ENCODE results near the gene COL4A6.
A peak's percentile ranks its signal among the peaks of the same experiment; 100 is the strongest.

COL4A6 gene

DNA sequence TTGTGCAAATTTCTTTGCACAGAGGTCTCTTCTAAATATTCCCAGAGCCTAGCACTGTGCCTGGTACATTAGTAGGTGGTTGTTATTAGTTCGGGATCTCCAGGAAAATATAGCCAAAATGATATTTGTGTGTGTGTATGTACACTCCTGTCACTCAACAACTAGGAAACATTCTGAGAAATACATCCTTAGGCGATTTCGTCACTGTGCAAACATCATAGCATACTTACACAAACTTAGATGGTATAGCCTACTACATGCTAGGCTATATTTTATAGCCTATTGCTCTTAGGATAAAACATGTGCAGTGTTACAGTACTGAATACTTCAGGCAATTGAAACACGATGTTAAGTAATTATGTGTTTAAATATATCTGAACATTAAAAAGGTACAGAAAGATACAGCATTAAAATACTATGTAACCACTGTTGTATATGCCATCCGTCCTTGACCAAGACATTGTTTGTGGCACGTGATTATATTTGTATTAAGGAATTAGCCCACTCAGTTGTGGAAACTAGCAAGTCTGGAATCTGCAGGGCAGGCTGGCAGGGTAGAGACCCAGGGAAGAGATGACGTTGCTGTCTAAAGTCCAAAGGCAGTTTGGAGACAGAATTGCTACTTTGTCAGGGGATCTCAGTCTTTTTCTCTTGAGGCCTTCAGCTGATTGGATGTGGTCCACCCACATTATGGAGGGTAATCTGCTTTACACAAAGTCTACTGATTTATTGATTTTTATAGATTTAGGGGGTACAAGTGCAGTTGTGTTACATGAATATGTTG is 106.9 kb downstream of the COL4A6 start:
- no peak for DNase-seq (ENCODE audit: low read depth)

DNA sequence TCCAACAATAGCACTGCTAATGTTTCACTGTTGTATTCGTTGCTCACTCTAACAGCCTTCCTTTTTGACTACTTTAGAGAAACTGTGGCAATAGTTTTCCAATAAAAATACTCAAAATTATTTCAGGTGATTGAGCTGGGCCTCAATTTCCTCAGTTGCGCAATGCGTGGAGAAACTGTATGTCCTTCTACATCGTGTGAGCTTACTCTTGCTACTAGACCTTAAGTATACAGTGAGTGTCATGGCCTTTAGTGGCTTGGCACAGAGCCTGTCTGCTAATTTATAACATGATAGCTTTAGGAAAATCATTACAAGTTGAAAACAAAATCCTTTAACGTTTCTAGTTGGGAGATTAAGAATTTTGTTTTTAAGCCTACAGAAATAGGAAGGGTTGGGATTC is 114.5 kb downstream of the COL4A6 start:
- no peak for DNase-seq (ENCODE audit: low read depth)

DNA sequence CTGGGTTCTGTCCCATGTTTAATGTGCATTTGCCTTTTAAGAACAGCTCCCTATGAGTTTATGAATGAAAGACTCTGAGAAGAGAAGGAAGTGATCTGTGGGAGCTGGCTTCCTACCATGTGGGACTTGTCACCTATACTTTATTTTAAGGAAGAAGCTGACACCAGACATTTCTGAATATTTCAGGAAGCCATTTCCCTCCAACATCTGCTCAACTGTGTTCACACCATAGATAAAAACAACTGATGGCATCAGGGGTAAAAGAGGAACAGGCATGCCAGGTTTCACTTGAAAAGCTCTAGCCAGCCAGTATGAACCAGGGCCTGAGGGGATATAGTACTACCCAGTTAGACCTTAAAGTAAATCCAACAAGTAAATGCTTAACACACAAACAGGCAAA is 116.0 kb downstream of the COL4A6 start:
- DNase-seq (ENCODE audit: low read depth) = no peak

DNA sequence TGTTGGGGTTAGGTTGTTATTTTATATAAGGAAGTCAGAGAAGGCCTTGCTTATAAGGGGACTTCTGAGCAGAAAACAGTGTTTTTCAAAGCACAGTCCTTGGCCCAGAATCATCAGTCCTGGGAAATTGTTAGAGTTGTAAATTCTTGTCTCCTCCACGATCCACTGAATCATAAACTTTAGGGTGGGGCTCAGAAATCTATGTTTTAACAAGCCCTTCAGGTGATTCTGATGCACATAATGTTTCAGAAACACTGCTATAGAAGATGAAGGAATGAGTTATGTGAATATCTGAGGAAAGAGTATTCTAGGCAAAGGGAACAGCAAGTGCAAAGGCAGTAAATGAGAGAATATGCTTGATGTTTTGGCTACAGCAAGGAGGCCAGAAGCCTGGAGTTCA is 121.8 kb downstream of the COL4A6 start:
- no peak for DNase-seq (ENCODE audit: low read depth)

DNA sequence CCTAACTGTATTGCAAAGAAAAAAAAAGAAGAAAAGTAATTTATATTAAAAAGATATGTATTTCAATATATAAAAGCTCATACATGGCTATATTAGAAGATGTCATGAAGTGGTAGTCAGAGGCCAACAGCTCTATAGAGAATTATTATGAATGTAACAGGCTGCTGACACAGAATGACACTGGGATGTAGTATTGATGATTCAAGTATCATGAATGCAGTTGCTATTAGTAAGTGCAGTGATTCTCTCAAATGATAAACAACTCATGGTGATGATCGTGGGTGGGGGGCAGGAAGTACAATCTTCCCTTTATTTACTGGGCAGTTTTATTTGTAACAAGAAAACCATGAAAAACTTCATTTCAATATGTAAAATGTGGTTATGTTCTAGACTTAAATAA is 124.6 kb downstream of the COL4A6 start:
- DNase-seq (ENCODE audit: low read depth) = no peak

DNA sequence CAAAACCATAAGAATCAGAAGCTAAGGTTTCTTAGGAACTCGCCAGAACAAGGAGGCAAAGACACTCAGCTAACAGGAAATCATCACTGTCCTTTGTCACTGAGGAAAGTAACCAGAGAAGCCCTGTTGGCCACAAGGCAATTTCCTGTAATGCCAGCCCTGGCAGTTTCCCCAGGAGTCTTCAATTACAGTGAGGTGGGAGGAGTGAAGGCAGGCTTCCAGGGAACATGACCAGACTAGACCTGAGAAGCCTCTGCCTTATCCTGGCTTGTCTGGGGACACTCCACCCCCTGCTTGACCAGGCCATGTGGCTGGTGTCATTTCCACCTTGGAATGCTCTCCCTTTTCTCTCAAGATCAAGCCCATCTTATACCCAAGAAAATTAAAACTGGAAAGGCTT is 125.3 kb downstream of the COL4A6 start:
- DNase-seq (ENCODE audit: low read depth) = peak; percentile 3

DNA sequence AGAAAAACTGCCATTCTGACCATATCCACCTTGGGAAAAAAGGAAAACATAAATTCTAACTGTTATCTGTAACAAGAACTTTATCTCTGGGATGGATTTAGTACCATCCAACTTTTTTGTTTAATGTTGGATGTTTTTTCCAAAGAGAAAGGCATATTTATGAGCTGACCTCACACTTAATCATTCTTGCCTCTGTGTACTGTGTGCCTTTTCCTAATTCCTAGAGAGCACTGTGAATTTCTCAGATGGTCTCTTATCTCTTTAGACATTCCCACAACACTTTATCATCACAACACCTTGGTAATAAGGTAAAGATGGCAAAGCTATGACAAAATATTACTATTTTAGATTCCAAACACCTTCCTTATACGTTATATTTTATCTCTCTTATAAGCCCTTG is 126.2 kb downstream of the COL4A6 start:
- no peak for DNase-seq (ENCODE audit: low read depth)

- no peak for DNase-seq (ENCODE audit: low read depth)
Measured at GRCh38 chrX:108310506-108310905, 127.7 kb downstream of the COL4A6 start.

DNA sequence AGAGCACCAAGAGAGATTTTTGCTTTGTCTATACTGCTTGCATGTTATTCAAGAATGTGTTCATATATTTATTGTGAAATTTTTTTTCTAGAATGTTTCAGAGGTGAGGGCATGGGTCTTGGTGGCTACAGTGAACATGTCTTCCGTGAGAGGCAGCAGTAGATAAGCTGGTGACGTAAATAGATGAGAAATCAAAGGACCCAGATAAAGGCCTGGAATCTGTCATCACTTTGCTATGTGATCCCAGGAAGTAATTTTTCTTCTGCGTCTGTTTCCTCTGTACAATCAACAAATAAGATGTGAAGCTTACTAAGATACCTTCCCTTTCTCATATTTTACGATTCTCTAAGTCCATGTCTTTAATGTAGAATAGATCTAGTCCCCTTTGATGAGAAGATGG is 129.1 kb downstream of the COL4A6 start:
- DNase-seq (ENCODE audit: low read depth) = no peak

- no peak for DNase-seq (ENCODE audit: low read depth)
Measured at GRCh38 chrX:108307132-108308085, 130.8 kb downstream of the COL4A6 start.

GRCh38 chrX:108306086-108306485 is 132.1 kb downstream of the COL4A6 start:
- no peak for DNase-seq (ENCODE audit: low read depth)

DNA sequence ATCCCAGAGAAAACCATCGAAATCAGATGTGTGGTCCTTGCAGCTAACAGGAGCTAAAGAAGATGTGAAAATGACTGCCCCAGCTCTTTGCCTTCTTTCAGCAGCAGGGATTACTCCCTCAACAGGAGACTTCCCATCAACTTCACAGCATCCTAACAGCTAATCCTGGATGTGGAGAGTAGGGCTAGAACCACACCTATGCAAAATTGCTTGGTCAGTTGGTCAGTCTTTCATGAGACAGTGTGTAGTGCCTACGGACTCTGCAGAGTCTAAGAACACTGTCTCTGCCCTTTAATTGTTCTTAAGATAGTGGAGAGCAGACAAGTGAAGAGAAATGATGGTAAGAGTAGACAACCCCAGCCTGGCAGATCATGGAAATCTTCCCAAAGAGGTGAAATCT is 133.5 kb downstream of the COL4A6 start:
- no peak for DNase-seq (ENCODE audit: low read depth)

DNA sequence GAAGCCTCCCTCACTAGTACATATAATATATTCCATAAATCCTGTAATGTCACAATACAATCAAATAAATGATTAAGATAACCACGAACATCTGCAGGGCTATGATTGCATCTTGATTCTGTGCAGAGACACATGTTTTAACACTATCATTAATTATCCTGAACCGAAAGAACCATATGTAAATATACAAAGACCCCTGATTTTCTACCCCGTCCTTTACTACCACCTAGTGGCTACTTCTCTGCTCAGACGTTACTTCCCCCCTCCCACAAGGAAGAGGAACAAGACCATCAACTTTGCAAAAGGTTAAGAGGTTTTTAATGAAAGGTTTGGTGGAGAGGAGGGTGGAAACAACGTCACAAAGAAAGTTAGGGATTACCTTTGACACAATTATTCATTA is 134.0 kb downstream of the COL4A6 start:
- no peak for DNase-seq (ENCODE audit: low read depth)

DNA sequence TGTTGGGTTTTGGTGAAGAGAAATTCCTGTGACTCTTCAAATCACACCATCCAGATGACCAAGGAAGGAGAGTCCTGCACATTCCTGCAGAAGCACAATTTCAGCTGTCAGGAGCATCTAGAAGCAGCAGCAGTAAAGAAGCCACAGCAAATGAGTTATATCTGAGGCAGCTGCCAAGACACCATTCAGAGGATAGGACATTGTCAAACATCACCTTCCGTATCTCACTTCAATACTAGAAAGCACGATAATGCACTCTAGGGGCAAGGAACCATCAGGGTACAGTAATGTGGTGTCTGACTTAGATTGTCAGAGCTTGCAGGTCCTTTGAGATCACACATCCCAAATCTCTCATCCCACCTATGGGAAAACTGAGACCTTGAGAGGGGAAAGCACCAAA is 134.5 kb downstream of the COL4A6 start:
- no peak for DNase-seq (ENCODE audit: low read depth)

- no peak for DNase-seq (ENCODE audit: low read depth)
Measured at GRCh38 chrX:108299704-108300103, 138.5 kb downstream of the COL4A6 start.

- DNase-seq (ENCODE audit: low read depth) = no peak
Measured at GRCh38 chrX:108299101-108299591, 139.1 kb downstream of the COL4A6 start.

DNA sequence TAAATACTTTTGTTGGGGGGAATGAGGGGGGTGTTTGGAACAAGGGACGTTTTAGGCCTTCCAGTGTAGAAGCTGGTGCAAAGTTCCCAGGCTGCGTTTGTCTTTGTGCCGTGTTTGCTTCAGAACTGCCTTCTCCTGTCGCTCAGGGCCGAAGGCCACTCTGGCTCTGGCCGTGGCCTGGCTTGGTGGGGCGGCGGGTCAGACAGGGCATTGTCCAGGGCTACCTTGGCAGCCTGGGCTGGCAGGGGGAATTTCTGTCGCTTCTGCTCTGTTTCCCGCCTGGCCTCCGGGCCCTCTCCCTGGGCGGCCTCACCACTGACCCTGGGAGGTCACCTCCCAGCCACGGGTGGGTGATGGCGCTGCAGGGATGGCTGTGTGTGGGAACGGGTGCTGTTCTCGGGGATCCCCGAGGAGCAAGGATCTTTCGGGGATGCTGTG is 140.0 kb downstream of the COL4A6 start:
- no peak for DNase-seq (ENCODE audit: low read depth)

- DNase-seq (ENCODE audit: low read depth) = no peak
Measured at GRCh38 chrX:108297290-108297689, 140.9 kb downstream of the COL4A6 start.

DNA sequence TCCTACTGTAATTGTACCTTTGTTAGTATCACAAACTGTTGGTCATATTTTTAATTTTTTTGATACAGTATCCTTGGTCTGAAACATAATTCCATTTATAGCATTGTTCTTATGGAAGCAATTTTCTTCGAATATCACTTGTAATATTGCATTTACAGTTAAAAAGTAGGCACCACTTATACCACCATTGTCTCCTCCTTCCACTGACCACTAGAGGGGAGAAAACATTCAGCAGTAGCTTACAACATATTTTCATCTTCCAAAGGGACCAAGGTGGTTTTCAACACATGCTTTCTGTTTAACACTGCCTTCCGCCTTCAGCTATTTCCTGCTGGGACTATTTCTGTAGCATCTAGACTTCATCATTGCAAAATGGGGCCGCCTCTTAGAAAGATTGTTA is 146.2 kb downstream of the COL4A6 start:
- DNase-seq (ENCODE audit: low read depth) = no peak

DNA sequence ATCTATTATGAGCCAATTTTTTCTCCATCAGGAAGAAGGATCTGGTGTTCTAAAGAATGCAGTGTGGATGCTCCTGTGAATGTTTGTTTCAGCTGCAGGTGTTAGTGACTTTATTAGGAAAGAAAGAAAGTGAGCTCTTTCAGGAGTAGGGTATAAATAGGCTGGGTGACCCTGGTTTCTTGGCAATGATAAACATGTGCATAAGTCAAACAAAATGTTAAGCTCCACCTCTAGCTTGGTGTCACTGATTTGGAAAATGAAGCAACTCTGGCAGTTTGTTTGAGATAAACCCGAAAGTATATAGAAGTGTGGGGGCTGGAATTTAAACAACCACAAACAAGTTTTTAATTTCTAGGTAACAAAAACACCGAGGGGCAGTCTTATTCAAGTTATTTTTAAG is 152.3 kb downstream of the COL4A6 start:
- no peak for DNase-seq (ENCODE audit: low read depth)

DNA sequence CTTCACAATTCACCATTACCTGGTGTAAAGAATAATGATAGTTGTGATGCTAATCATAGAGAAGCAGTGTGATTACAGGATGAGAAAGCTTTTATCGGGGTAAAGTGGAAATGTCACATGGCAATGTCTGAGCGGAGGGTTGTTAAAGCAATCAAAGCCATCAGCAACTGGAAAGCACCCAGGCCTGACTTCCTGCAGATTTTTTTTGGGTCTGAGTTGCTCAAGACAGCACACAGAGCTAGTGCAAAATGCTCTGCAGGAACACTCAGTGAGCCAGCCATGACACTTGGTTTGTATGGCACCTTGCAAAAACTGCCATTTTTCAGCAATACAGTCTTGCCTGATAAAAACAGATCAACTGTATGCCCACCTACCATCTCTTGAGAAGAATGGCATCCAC is 152.9 kb downstream of the COL4A6 start:
- DNase-seq (ENCODE audit: low read depth) = no peak

DNA sequence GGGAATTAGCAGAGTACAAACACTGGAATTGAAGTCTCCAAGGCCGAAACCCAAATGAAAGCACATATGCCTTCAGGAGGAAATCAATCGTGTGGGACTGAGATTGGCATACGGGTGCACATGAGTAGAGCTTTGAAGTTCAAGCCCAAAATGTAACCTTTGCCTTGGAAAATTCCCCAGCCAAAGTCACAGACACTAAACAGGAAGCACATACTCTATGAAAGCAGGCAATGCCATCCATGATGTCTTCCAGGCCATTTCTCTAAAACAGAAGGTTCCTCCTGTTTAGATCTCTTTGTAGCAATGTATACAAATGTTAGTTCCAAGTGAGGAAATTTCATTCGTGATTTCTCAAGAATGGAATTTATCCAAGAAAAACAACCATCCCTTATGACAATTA is 162.5 kb downstream of the COL4A6 start:
- DNase-seq (ENCODE audit: low read depth) = no peak

- no peak for DNase-seq (ENCODE audit: low read depth)
Measured at GRCh38 chrX:108271397-108271787, 166.8 kb downstream of the COL4A6 start.

Measured in GM04503 (cell line).